DOHH2 (cell line): ENCODE measurements around the gene UBE2G1.

Experiments used
- H3F3A ChIP-seq: fragments of 200-600 bp; sonication (generic), shearing (Covaris generic); 2 replicates; pipeline ENCODE4 v1.6.0; 2016; ENCODE audit warnings: antibody characterized with exemption, mild to moderate bottlenecking; ENCODE audit not compliant: control insufficient read depth, insufficient read depth
- H3K27ac ChIP-seq: fragments of 200-600 bp; sonication (generic); 2 replicates; pipeline ENCODE4 v1.5.1; 2014; ENCODE audit warnings: low read depth, mild to moderate bottlenecking, low read length, moderate library complexity
- H3K27me3 ChIP-seq: fragments of 200-600 bp; sonication (generic); 2 replicates; pipeline ENCODE4 v1.6.1; 2014; ENCODE audit warnings: mild to moderate bottlenecking, low read length, mixed read lengths; ENCODE audit not compliant: control insufficient read depth
- H3K36me3 ChIP-seq: fragments of 200-600 bp; sonication (generic); 2 replicates; pipeline ENCODE4 v1.6.1; 2014; ENCODE audit warnings: mild to moderate bottlenecking, low read length, moderate library complexity, mixed read lengths; ENCODE audit not compliant: control insufficient read depth
- H3K4me1 ChIP-seq: fragments of 200-600 bp; sonication (generic); 2 replicates; pipeline ENCODE4 v1.6.1; 2014; ENCODE audit warnings: mild to moderate bottlenecking, low read length, mixed read lengths; ENCODE audit not compliant: control insufficient read depth
- H3K4me2 ChIP-seq: fragments of 200-600 bp; sonication (generic); 2 replicates; pipeline ENCODE4 v1.6.0; 2014; ENCODE audit warnings: mild to moderate bottlenecking, low read length, moderate library complexity
- H3K4me3 ChIP-seq: fragments of 200-600 bp; sonication (generic); 2 replicates; pipeline ENCODE4 v1.5.1; 2014; ENCODE audit warnings: mild to moderate bottlenecking, low read length, mixed read lengths
- H3K79me2 ChIP-seq: fragments of 200-600 bp; sonication (generic); 2 replicates; pipeline ENCODE4 v1.6.1; 2014; ENCODE audit warnings: mild to moderate bottlenecking, low read length, mixed read lengths; ENCODE audit not compliant: control insufficient read depth
- H3K9me2 ChIP-seq: fragments of 200-600 bp; sonication (generic); replicated peaks from 2 replicates; pipeline ENCODE4 v1.6.1; 2014; ENCODE audit warnings: mild to moderate bottlenecking, low read length, mixed read lengths; ENCODE audit not compliant: control insufficient read depth
- H3K9me3 ChIP-seq: fragments of 200-600 bp; sonication (generic); 2 replicates; pipeline ENCODE4 v1.6.1; 2014; ENCODE audit warnings: antibody characterized with exemption, low read length, mixed read lengths; ENCODE audit not compliant: control insufficient read depth, insufficient read depth
- H4K20me1 ChIP-seq: fragments of 200-600 bp; sonication (generic); 2 replicates; pipeline ENCODE4 v1.6.0; 2014; ENCODE audit warnings: low read depth, mild to moderate bottlenecking, antibody characterized with exemption, low read length, moderate library complexity; ENCODE audit not compliant: control insufficient read depth, insufficient read depth
- CTCF ChIP-seq: fragments of 200-600 bp; sonication (generic); IDR thresholded peaks from one replicate; pipeline ENCODE4 v1.5.1; 2014; ENCODE audit warnings: antibody characterized with exemption, mild to moderate bottlenecking, low read depth, low read length; ENCODE audit not compliant: poor library complexity, severe bottlenecking
- EZH2phosphoT487 ChIP-seq: fragments of 200-600 bp; sonication (generic); IDR thresholded peaks from 2 replicates; pipeline ENCODE4 v1.6.1; 2017; ENCODE audit warnings: borderline replicate concordance, mild to moderate bottlenecking, antibody characterized with exemption, low read length, moderate library complexity, mixed read lengths

UBE2G1 gene

GRCh38 chr17:4397840-4398239, 31.4 kb upstream of the UBE2G1 start:
- TF ChIP-seq CTCF (no peak), EZH2phosphoT487 (no peak)
- peaks cover 3% of the 10 kb centered on the region; the same call in 1 of the 2 replicates for H3K79me2 ChIP-seq
- H3F3A ChIP-seq, result peaks cover 49% of the 10 kb centered on the region
- peak overlapping the region; percentile 99 for H3K27ac ChIP-seq
- H3K27me3 ChIP-seq, result no peaks in the 10 kb centered on the region
- peaks cover 86% of the 10 kb centered on the region for H3K4me1 ChIP-seq
- H4K20me1 ChIP-seq, result no peaks in the 10 kb centered on the region
- no peaks in the 10 kb centered on the region for H3K9me3 ChIP-seq
- peaks cover 3% of the 10 kb centered on the region; the same call in 1 of the 2 replicates for H3K36me3 ChIP-seq
- no peak overlapping the region for H3K4me2 ChIP-seq
- no peaks in the 10 kb centered on the region for H3K9me2 ChIP-seq
- no peak overlapping the region for H3K4me3 ChIP-seq

GRCh38 chr17:4395111-4395478, 28.6 kb upstream of the UBE2G1 start:
- H3F3A ChIP-seq, result peaks cover 39% of the 10 kb centered on the region
- no peaks in the 10 kb centered on the region for H3K9me3 ChIP-seq
- TF ChIP-seq CTCF, result no peak
- no peak for TF ChIP-seq EZH2phosphoT487
- no peaks in the 10 kb centered on the region for H3K27me3 ChIP-seq
- H3K79me2 ChIP-seq, result peaks cover 3% of the 10 kb centered on the region; the same call in 1 of the 2 replicates
- no peaks in the 10 kb centered on the region for H3K9me2 ChIP-seq
- peak overlapping the region; percentile 70 for H3K4me3 ChIP-seq
- H3K27ac ChIP-seq, result peak overlapping the region; percentile 99
- peaks cover 90% of the 10 kb centered on the region for H3K4me1 ChIP-seq
- peaks cover 3% of the 10 kb centered on the region; the same call in 1 of the 2 replicates for H3K36me3 ChIP-seq
- H4K20me1 ChIP-seq, result no peaks in the 10 kb centered on the region
- H3K4me2 ChIP-seq, result peak overlapping the region; percentile 80

- TF ChIP-seq CTCF (no peak), EZH2phosphoT487 (no peak)
- H3K4me2 ChIP-seq, result peak overlapping the region; percentile 80
- H3K79me2 ChIP-seq, result peaks cover 3% of the 10 kb centered on the region; the same call in 1 of the 2 replicates
- peaks cover 39% of the 10 kb centered on the region for H3F3A ChIP-seq
- H3K27ac ChIP-seq, result peak overlapping the region; percentile 99
- H3K9me3 ChIP-seq, result no peaks in the 10 kb centered on the region
- H3K4me1 ChIP-seq, result peaks cover 87% of the 10 kb centered on the region
- no peaks in the 10 kb centered on the region for H3K27me3 ChIP-seq
- H3K4me3 ChIP-seq, result peak overlapping the region; percentile 70
- no peaks in the 10 kb centered on the region for H4K20me1 ChIP-seq
- H3K9me2 ChIP-seq, result no peaks in the 10 kb centered on the region
- peaks cover 3% of the 10 kb centered on the region; the same call in 1 of the 2 replicates for H3K36me3 ChIP-seq
These were observed 28.0 kb upstream of the UBE2G1 start for GRCh38 chr17:4394208-4395110.
